Omental fat pad (tissue), 4 donors: ENCODE measurements around the gene CFAP20DC. TPM values are rescaled to one million over a fixed set of nuclear protein-coding genes. Genes with fewer than 3 reads are reported as not detected.

Source experiments
- ATAC-seq: fragments of 150-250 bp; one replicate; pipeline ENCODE4 v1.9.1; 2016; ENCODE audit warnings: mild to moderate bottlenecking, moderate library complexity; ENCODE audit not compliant: low FRiP score
- DNase-seq: peaks from one replicate; pipeline ENCODE4 v3.0.0-alpha.2; 2019; ENCODE audit warnings: low spot score
- total RNA-seq, 4 donors: library from RNA; depleted of rRNA; stranded (reverse); fragments of >200 nt; gene quantifications; one replicate each; pipeline ENCODE4 v1.1.0, GENCODE V29; 2016
- TF ChIP-seq, protein P1 (sequence below), 3 donors: fragments of 450-650 bp; IDR thresholded peaks; one replicate each; pipeline ENCODE4 v1.5.1; 2016 to 2017; ENCODE audit warnings: antibody characterized with exemption in 3 of 3, mild to moderate bottlenecking in 3 of 3, moderate library complexity in 2 of 3

CFAP20DC gene
- total RNA-seq, 4 donors from 2014 or later = 0.25 to 0.36 (median 0.28) TPM; not detected in 1

DNA sequence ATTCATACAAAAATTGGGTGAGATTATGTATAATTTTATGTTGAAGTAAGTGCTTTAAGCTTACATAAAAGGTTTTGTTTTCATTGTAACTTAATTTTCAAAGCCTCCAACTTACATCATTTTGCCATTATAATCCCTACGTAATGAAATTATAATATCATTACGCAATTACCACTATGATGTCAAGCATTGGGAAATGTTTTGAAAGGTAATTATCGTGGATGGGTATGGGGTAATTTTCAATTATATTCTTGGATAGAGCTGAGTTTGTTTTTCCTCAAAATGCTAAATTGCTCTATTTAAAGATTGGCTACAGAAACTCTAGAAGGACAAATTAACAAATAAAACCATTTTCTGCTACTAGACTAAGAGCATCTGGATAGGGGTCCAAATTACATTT lies 303.1 kb downstream of the CFAP20DC start:
- TF ChIP-seq, protein P1, sequence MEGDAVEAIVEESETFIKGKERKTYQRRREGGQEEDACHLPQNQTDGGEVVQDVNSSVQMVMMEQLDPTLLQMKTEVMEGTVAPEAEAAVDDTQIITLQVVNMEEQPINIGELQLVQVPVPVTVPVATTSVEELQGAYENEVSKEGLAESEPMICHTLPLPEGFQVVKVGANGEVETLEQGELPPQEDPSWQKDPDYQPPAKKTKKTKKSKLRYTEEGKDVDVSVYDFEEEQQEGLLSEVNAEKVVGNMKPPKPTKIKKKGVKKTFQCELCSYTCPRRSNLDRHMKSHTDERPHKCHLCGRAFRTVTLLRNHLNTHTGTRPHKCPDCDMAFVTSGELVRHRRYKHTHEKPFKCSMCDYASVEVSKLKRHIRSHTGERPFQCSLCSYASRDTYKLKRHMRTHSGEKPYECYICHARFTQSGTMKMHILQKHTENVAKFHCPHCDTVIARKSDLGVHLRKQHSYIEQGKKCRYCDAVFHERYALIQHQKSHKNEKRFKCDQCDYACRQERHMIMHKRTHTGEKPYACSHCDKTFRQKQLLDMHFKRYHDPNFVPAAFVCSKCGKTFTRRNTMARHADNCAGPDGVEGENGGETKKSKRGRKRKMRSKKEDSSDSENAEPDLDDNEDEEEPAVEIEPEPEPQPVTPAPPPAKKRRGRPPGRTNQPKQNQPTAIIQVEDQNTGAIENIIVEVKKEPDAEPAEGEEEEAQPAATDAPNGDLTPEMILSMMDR (IDR thresholded peaks at IDR 0.05) = no peak
- ATAC-seq (no peak), DNase-seq (no peak)

GRCh38 chr3:58743296-58743695 lies 306.5 kb downstream of the CFAP20DC start:
- TF ChIP-seq, protein P1 (IDR thresholded peaks at IDR 0.05) = no peak
- DNase-seq (no peak), ATAC-seq (no peak)

GRCh38 chr3:58742239-58742638 lies 307.6 kb downstream of the CFAP20DC start:
- TF ChIP-seq, protein P1 (IDR thresholded peaks at IDR 0.05) = no peak
- DNase-seq (no peak), ATAC-seq (no peak)

DNA sequence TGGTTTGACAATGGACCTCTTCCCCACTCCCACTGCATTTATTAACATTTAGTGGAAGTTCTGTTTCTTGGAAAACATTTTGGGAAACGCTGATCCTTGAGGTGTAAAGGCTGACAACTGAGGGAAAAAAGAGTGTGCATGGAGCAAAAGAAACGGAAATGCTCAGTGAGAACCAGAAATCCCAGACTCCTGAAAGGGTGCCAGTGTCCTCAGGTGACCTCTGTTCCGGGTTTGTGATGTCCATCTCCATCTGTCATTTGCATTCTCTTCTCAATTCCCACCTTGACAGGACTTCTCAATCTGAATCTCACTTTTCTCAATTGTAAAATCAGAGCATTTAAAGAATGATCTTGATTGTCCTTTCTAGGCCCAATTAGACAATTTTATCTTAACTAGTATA lies 312.2 kb downstream of the CFAP20DC start:
- TF ChIP-seq, protein P1 (IDR thresholded peaks at IDR 0.05) = no peak
- no peak for ATAC-seq
- DNase-seq = no peak

GRCh38 chr3:58731673-58732072 lies 318.2 kb downstream of the CFAP20DC start:
- TF ChIP-seq, protein P1 (IDR thresholded peaks at IDR 0.05) = no peak
- ATAC-seq = no peak
- DNase-seq = no peak

GRCh38 chr3:58728723-58729122 lies 321.1 kb downstream of the CFAP20DC start:
- no peak for DNase-seq
- TF ChIP-seq, protein P1 (IDR thresholded peaks at IDR 0.05) = no peak
- no peak for ATAC-seq

GRCh38 chr3:58725326-58725853 lies 324.4 kb downstream of the CFAP20DC start:
- ATAC-seq (no peak), DNase-seq (no peak)
- TF ChIP-seq, protein P1 (IDR thresholded peaks at IDR 0.05) = no peak
